ENCODE results near the gene APC2.

GRCh38 chr19:1507192-1507660 is 57.3 kb downstream of the APC2 start:
- TF ChIP-seq CTCF (IDR thresholded peaks at IDR 0.05) (no peak), POLR2A (IDR thresholded peaks at IDR 0.05) (no peak)
